A673 (cell line): Measurements from ENCODE around the gene SLC5A1. TPM values are rescaled to one million over a fixed set of nuclear protein-coding genes. Genes with fewer than 3 reads are reported as not detected.

Experiments used
- BruUV-seq: library from RNA; stranded (reverse); fragments of 400-500 nt; replicated peaks from 2 replicates; lab custom pipeline; 2021; lab: Mats Ljungman, UMichigan
- CTCF ChIA-PET: fragments of 300-600 bp; sonication (Branson Sonifier 250); formaldehyde crosslinking; loops from one replicate; lab custom pipeline; 2022; ENCODE audit warnings: antibody characterized with exemption; lab: Charles Lee
- POLR2A ChIA-PET: fragments of 300-600 bp; sonication (Branson Sonifier 250); formaldehyde crosslinking; loops from one replicate; lab custom pipeline; 2022; ENCODE audit warnings: antibody characterized with exemption; ENCODE audit not compliant: low non-redundant PET; lab: Charles Lee
- DNase-seq: peaks from one replicate; pipeline ENCODE4 v3.0.0-alpha.2; 2015; ENCODE audit warnings: low spot score
- H3K27ac ChIP-seq: fragments of 200-600 bp; sonication (generic); 2 replicates; pipeline ENCODE4 v1.5.1; 2016; ENCODE audit warnings: mixed run types, low read depth, mild to moderate bottlenecking, mixed read lengths, antibody characterized with exemption, low read length; ENCODE audit not compliant: poor library complexity, severe bottlenecking
- H3K27me3 ChIP-seq: fragments of 200-600 bp; sonication (generic); replicated peaks from 2 replicates; pipeline ENCODE4 v1.6.1; 2017; ENCODE audit warnings: mixed run types, low read depth, mild to moderate bottlenecking, mixed read lengths, antibody characterized with exemption, low read length; ENCODE audit not compliant: insufficient read depth, poor library complexity
- H3K36me3 ChIP-seq: fragments of 200-600 bp; sonication (generic); 2 replicates; pipeline ENCODE4 v1.6.1; 2016; ENCODE audit warnings: mixed run types, mild to moderate bottlenecking, mixed read lengths, antibody characterized with exemption, low read length; ENCODE audit not compliant: insufficient read depth, poor library complexity, severe bottlenecking
- H3K4me1 ChIP-seq: fragments of 200-600 bp; sonication (generic); 2 replicates; pipeline ENCODE4 v1.6.1; 2017; ENCODE audit warnings: mixed run types, mild to moderate bottlenecking, mixed read lengths, antibody characterized with exemption, low read length; ENCODE audit not compliant: insufficient read depth, poor library complexity, severe bottlenecking
- H3K4me3 ChIP-seq: fragments of 200-600 bp; sonication (generic); 2 replicates; pipeline ENCODE4 v1.5.1; 2016; ENCODE audit warnings: low read depth, mixed run types, mild to moderate bottlenecking, mixed read lengths, low read length; ENCODE audit not compliant: poor library complexity, severe bottlenecking
- H3K9me3 ChIP-seq: fragments of 200-600 bp; sonication (generic); 2 replicates; pipeline ENCODE4 v1.6.1; 2016; ENCODE audit warnings: mixed run types, low read depth, mild to moderate bottlenecking, mixed read lengths, antibody characterized with exemption, low read length; ENCODE audit not compliant: poor library complexity, severe bottlenecking
- CTCF ChIP-seq: fragments of 300-800, 200-600 bp; sonication (generic); conservative IDR thresholded peaks from 2 replicates; pipeline ENCODE4 v1.5.1; 2017; ENCODE audit warnings: low read depth, mild to moderate bottlenecking, antibody characterized with exemption, low read length, moderate library complexity, mixed read lengths
- EZH2 ChIP-seq: fragments of 200-600 bp; sonication (generic); IDR thresholded peaks from 2 replicates; pipeline ENCODE4 v1.6.1; 2017; ENCODE audit warnings: borderline replicate concordance, low read depth, mild to moderate bottlenecking, mixed read lengths, antibody characterized with exemption, low read length; ENCODE audit not compliant: poor library complexity, severe bottlenecking
- intact Hi-C: fragments of 100-400 bp; cut with micrococcal nuclease; formaldehyde crosslinking; loops from one replicate; pipeline ENCODE4 v1.10.0; 2022; ENCODE audit not compliant: unreplicated experiment
- total RNA-seq: library from RNA; stranded (reverse); gene quantifications from 2 replicates; pipeline ENCODE4 v1.2.3, GENCODE V29; 2021

The SLC5A1 gene
- total RNA-seq, 1 experiment from 2014 or later: not detected

GRCh38 chr22:31998784-31999385 lies 44.2 kb upstream of the SLC5A1 start:
- Histone ChIP-seq H3K4me3 (no peak overlapping the region), H3K9me3 (no peaks in the 10 kb centered on the region), H3K4me1 (no peaks in the 10 kb centered on the region), H3K36me3 (no peaks in the 10 kb centered on the region), H3K27me3 (no peaks in the 10 kb centered on the region), H3K27ac (no peak overlapping the region)
- no TSS peak for BruUV-seq
- intact Hi-C loops: no loop called here
- ChIA-PET CTCF (no interaction called here), POLR2A (no interaction called here)
- TF ChIP-seq EZH2 (no peak), CTCF (no peak)
- DNase-seq: no peak

DNA sequence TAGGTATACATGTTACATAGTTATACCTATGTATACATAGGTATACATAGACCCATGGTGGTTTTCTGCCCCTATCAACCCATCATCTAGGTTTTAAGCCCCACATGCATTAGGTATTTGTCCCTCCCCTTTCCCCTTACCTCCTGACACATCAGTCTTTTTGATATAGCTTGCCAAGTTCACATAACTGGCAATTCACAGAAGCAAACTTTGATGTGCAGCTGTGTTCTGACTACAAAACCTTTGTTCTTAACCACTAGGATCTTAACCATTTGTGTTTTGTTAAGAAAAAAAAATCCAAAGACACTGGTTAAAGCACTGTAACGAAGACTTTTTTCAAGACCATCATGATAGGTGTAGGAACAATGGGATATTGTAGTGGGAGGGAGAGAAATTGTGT lies 42.9 kb upstream of the SLC5A1 start:
- no peak for DNase-seq
- CTCF ChIA-PET: no interaction called here
- TF ChIP-seq CTCF: no peak
- TF ChIP-seq EZH2: no peak
- H3K27ac ChIP-seq: no peak overlapping the region
- no peaks in the 10 kb centered on the region for H3K4me1 ChIP-seq
- H3K4me3 ChIP-seq: no peak overlapping the region
- no TSS peak for BruUV-seq
- POLR2A ChIA-PET: no interaction called here
- no peaks in the 10 kb centered on the region for H3K27me3 ChIP-seq
- no peaks in the 10 kb centered on the region for H3K36me3 ChIP-seq
- H3K9me3 ChIP-seq: no peaks in the 10 kb centered on the region
- intact Hi-C loops: no loop called here

- no peak for DNase-seq
- intact Hi-C loops: no loop called here
- POLR2A ChIA-PET: no interaction called here
- no peak for TF ChIP-seq EZH2
- no peak for TF ChIP-seq CTCF
- Histone ChIP-seq H3K4me1 (no peaks in the 10 kb centered on the region), H3K27ac (no peak overlapping the region), H3K9me3 (no peaks in the 10 kb centered on the region), H3K27me3 (no peaks in the 10 kb centered on the region), H3K4me3 (no peak overlapping the region), H3K36me3 (no peaks in the 10 kb centered on the region)
- CTCF ChIA-PET: no interaction called here
- no TSS peak for BruUV-seq
Observed at GRCh38 chr22:32005453-32005852, 37.6 kb upstream of the SLC5A1 start.
